Limb (tissue), 2 donors: Measurements from ENCODE around the gene CNPY1.
"Not testable (repeated sequence)": the region's sequence is repeated elsewhere in the genome, so short reads cannot be mapped to it uniquely, and the experiment has no call there.

Experiments used
- DNase-seq, 2 donors: peaks; one replicate each; pipeline ENCODE4 v3.0.0-alpha.2; 2016; ENCODE audit errors: extremely low spot score in 2 of 2

CNPY1 gene

DNA sequence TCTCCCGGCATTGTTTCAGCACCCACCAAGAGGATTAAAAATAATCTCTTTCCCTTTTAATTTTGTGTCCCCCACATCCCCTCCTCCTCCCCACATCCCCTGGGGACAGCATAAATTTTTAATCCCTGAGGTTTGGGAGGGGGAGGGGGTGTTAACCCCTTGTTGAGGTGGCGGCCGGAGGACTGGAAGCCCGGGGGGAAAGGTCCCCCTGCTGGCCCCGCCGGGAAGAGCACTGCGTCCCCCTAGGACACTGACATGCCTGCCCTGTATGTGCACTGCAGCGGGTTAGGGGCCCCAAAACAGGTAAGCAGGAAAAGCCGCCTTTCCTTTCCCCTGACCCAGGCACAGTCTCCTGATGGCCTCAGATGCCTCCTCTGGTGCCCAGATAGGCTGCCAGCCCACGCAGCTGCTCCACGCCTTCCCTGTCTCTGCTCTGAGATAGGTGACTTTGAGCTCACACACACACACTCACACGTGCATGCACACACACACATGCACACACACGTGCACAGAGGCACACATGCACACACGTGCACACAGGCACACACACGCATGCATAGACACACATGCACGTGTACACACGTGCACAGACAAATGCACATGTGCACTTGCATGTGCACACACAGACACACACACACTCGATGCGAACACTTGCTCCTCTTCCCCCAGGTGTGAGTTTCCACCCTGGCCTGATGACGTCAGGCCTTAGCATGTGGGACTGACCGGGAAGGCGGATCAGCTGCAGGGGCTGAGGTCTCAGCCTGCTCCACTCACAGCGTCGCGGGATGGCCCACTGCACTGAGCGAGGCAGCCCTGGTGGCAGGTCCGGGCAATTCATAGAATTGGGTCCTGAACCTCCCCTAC is 12.3 kb downstream of the CNPY1 start:
- no peak for DNase-seq

GRCh38 chr7:155533120-155533826 is 13.1 kb downstream of the CNPY1 start:
- DNase-seq = no peak

- no peak for DNase-seq
Measured at GRCh38 chr7:155532792-155533119, 13.6 kb downstream of the CNPY1 start.

DNA sequence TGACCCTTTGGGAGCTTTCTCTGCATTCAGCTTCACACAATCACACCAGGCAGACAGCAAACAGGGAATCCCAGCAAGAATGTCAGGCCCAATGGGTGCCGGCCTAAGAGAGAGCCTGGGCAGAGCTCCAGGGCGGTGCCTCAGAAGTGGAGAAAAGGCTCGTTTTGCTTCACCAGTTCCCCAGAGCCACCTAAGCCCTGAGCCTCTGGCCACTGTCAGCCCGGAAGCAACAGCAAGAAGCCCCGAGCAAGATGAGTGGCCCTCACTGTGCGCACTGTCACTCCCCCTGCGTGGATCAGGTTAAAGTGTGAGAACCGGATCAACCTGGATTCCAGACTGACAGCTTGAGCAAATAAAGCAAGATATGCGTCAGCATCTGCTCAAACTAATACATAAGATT is 14.7 kb downstream of the CNPY1 start:
- DNase-seq = no peak

DNA sequence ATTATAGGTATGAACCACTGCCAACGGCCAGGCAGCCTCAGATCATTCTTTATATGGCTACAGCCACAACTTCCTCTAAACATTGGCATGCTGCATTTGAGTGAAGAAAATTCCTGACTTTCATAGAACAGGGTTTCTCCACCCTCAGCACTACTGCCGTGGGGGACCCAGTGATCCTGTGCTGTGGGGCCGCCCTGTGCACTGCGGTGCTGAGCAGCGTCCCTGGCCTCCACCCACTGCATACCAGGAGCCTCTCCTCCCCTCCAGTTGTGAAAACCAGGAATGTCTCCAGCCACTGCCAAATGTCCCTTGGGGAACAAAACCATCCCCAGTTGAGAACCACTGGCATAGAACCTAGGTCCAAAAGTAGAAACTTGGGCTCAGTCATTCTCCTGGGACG is 15.8 kb downstream of the CNPY1 start:
- no peak for DNase-seq

- no peak for DNase-seq
Measured at GRCh38 chr7:155529845-155530244, 16.5 kb downstream of the CNPY1 start.

DNA sequence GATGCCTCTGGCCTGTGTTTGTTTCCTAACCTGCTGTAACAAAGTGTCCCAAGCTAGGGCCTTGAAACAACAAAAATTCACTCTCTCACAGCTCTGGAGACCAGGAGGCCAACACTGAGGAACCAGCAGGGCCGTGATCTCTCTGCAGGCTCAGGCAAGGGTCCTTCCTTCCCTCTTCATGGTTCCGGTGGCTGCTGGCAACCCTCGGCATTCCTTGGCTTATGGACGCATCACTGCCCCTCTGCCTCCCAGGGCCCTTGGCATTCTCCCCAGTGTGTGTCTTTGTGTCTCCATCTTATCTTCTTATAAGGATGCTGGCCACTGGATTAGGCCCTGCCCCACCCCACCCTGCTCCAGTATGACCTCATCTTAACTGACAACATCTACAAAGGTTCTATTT is 17.0 kb downstream of the CNPY1 start:
- DNase-seq = no peak

DNA sequence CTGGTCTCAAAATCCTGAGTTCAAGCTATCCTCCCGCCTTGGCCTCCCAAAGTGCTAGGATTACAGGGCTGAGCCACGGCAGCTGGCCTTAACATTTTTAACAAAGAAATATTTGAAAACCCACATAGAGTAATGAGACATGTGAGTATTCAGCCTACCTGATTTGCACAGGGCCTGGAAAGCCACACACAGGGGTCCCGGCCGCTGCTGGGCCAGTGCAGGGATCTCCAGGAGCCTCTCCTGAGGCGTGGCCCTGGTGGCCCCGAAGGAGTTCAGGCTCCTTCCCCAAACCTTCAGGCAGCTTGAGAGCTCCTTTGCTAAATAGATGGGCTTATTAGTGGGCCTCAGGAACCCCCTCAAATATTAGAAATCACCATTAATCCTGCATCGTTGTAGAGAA is 18.7 kb downstream of the CNPY1 start:
- DNase-seq = no peak

GRCh38 chr7:155526225-155526624 is 20.1 kb downstream of the CNPY1 start:
- no peak for DNase-seq

- DNase-seq = peak in 1 of 2 donors; percentile 9
Measured at GRCh38 chr7:155524018-155524556, 22.3 kb downstream of the CNPY1 start.

- peak in 1 of 2 donors; percentile 16 for DNase-seq
Measured at GRCh38 chr7:155523168-155523675, 23.1 kb downstream of the CNPY1 start.

- peak in 1 of 2 donors; percentile 15 for DNase-seq
Measured at GRCh38 chr7:155521743-155522398, 24.5 kb downstream of the CNPY1 start.

DNA sequence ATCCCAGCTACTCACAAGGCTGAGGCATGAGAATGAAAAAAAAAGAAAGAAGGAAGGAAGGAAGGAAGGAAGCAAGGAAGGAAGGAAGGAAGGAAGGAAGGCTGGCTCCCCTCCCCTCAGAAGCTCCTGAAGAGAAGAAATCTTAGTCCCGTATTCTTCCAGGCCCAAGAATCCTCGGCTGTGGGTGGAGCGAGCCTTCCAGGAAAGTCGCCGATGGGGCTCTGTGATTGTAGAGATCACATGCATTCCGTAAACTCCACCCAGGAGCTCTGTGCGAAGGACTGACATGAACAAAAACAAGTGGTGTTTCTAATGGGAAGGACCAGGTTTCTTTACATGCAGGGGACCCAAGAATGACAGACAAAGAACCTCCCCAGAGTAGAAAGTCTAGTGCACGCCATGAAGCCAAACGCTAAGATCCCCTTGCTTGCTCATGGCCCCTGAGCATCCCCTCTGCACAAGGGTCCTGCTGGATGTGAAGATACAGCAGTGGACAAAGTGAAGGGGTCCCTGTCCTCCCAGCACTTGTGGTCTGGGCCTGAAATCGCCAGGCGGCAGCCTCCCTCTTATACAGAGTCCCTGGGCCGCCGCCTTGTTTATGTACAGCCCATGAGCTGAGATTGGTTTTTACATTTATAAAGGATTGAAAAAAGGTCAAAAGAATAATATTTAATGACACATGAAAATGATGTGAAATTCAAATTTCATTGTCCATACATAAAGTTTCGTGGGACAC is 25.2 kb downstream of the CNPY1 start:
- DNase-seq = peak in 1 of 2 donors; percentile 19

DNA sequence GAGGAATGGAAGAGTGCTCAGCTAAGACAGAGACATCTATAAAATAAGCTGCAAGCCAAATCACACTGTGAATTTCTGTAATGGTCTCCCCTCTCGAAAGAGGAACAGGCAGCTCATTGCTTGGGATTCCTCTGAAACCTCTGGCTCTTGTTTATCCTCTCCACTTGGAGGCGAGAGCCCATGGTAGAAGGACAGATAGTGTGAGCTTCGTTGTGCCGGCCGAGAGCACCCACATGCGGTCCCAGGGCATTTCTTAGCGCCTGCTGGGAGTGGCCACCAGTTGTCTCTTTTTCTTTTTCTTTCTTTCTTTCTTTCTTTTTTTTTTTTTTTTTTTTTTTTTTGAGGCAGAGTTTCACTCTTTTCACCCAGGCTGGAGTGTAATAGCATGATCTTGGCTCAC is 26.2 kb downstream of the CNPY1 start:
- no peak for DNase-seq

- DNase-seq = not testable (repeated sequence)
Measured at GRCh38 chr7:155519358-155519757, 27.0 kb downstream of the CNPY1 start.

GRCh38 chr7:155518633-155519032 is 27.7 kb downstream of the CNPY1 start:
- DNase-seq = no peak

- DNase-seq = no peak
Measured at GRCh38 chr7:155517969-155518368, 28.4 kb downstream of the CNPY1 start.

- no peak for DNase-seq
Measured at GRCh38 chr7:155517452-155517851, 28.9 kb downstream of the CNPY1 start.

- no peak for DNase-seq
Measured at GRCh38 chr7:155516466-155516865, 29.9 kb downstream of the CNPY1 start.

GRCh38 chr7:155515318-155515717 is 31.0 kb downstream of the CNPY1 start:
- no peak for DNase-seq

DNA sequence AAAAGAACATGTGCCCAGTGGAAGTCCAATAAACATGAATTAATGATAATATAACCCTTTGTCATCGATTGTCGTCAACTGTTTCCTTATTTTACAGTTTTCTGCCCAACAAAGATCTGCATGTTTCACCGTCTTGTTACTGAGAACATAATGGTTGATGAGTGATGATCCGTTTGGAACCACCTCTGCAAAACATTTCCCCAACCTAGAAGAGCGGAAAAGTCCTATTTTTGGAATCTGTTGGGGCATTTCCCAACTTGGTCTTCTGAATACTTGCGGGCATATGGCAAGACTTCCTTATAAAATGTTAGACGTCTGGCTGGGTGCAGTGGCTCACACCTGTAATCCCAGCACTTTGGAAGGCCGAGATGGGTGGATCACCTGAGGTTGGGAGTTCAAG is 32.1 kb downstream of the CNPY1 start:
- DNase-seq = no peak
